NCI-H2196 treated with DMSO at 0.1 percent for 48 hours (cell line): ENCODE data around the gene PPP1R9B.

Source experiments
- DNase-seq: peaks from one replicate; lab custom pipeline; 2025; ENCODE audit not compliant: unreplicated experiment; lab: John Stamatoyannopoulos, UW

The PPP1R9B gene

GRCh38 chr17:50173335-50173941 is 23.0 kb upstream of the PPP1R9B start:
- DNase-seq, result no peak

GRCh38 chr17:50172936-50173334 is 22.5 kb upstream of the PPP1R9B start:
- DNase-seq, result no peak

- DNase-seq, result no peak
Observed at GRCh38 chr17:50172130-50172529, 21.7 kb upstream of the PPP1R9B start.

GRCh38 chr17:50171371-50172071 is 21.0 kb upstream of the PPP1R9B start:
- no peak for DNase-seq

GRCh38 chr17:50170662-50171370 is 20.3 kb upstream of the PPP1R9B start:
- no peak for DNase-seq

- DNase-seq, result no peak
Observed at GRCh38 chr17:50169881-50170459, 19.5 kb upstream of the PPP1R9B start.

- DNase-seq, result peak; percentile 22
Observed at GRCh38 chr17:50169121-50169764, 18.8 kb upstream of the PPP1R9B start.

- no peak for DNase-seq
Observed at GRCh38 chr17:50168319-50168718, 17.8 kb upstream of the PPP1R9B start.

- DNase-seq, result no peak
Observed at GRCh38 chr17:50167371-50167770, 16.9 kb upstream of the PPP1R9B start.

GRCh38 chr17:50166518-50167181 is 16.2 kb upstream of the PPP1R9B start:
- no peak for DNase-seq

GRCh38 chr17:50165867-50166517 is 15.5 kb upstream of the PPP1R9B start, which contains the start of gene SGCA:
SGCA (plus strand) TSS chr17:50166005; CDS start chr17:50166041, 36 bp downstream.
- no peak for DNase-seq

- no peak for DNase-seq
Observed at GRCh38 chr17:50165466-50165865, 15.0 kb upstream of the PPP1R9B start.

GRCh38 chr17:50165066-50165465 is 14.6 kb upstream of the PPP1R9B start:
- no peak for DNase-seq

- DNase-seq, result no peak
Observed at GRCh38 chr17:50164697-50164988, 14.2 kb upstream of the PPP1R9B start.

- no peak for DNase-seq
Observed at GRCh38 chr17:50163843-50164696, 13.6 kb upstream of the PPP1R9B start.

GRCh38 chr17:50162466-50163254 is 12.2 kb upstream of the PPP1R9B start:
- DNase-seq, result no peak

- DNase-seq, result no peak
Observed at GRCh38 chr17:50161911-50162288, 11.4 kb upstream of the PPP1R9B start.

GRCh38 chr17:50161023-50161910 is 10.8 kb upstream of the PPP1R9B start:
- DNase-seq, result peak; percentile 91
